ENCODE measurements around the gene ZNF862. TPM values are rescaled to one million over a fixed set of nuclear protein-coding genes. Genes with fewer than 3 reads are reported as not detected.

ZNF862 gene
- total and polyA plus RNA-seq, 2 of the 13 experiments (the other 11 are each of a cell fraction or from before 2014, with no cell fraction given): 0.89 to 2.0 TPM

DNA sequence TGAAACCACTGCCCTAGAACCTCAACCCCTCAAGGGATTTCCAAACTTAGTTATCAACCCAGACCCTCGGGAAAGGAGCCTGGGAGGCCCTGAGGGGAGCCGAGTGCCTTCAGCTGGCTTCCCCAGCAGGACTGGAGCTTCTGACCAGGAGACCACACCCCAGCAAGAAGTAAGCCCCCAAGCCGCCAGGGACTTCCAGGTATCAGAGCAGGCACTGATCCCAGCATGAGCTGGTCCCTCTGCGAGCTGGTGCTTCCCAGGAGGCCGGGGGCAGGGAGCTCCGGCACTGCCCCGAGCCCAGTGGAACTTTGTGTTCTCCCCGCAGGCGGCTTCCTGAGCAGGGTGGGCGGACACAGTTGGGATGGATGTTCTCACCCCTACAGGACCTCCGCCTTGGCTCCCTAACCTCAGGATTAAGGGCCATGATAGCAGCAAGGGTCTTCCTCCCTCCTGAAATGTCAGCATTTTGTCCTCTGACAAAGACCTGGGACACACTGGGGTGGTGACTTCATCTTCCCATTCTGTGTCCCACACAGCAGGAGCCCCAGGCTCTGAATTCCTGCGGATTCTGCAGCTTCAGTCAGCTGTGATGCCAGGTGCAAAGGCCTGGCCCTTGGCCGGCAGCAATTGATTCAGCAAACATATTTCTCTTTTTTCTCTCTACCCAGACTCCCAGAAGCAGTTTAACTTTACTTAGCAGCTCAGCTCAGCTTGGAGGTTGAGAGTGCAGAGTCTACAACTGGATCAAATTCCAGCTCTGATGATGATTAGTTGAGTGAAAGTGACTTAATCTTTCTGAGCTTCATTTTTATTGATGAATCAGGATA lies 47.2 kb downstream of the ZNF862 start (continued):
- TF ChIP-seq ZFP91 (CRISPR knock-in tag; IDR thresholded peaks at IDR 0.05; ENCODE audit: borderline replicate concordance): peak; percentile 23; the same call in 1 of the 2 replicates
- TF ChIP-seq ZSCAN25 (CRISPR knock-in tag; IDR thresholded peaks at IDR 0.05): no peak
- TF ChIP-seq MXD4 (CRISPR knock-in tag; IDR thresholded peaks at IDR 0.05): no peak
- TF ChIP-seq DNMT3B (CRISPR knock-in tag; conservative IDR thresholded peaks at IDR 0.05): no peak
- peak; percentile 62; the same call in 1 of the 2 replicates for TF ChIP-seq REPIN1 (CRISPR knock-in tag; IDR thresholded peaks at IDR 0.05; ENCODE audit: borderline replicate concordance, low read depth)
- TF ChIP-seq PHF8 (CRISPR knock-in tag; IDR thresholded peaks at IDR 0.05): 0 out of 2 replicates have a peak, but pooled peaks have one; percentile 19
- TF ChIP-seq CENPT (CRISPR knock-in tag; IDR thresholded peaks at IDR 0.05; ENCODE audit: low read depth): no peak
- no peak for TF ChIP-seq ZIK1 (CRISPR knock-in tag; IDR thresholded peaks at IDR 0.05; ENCODE audit: borderline replicate concordance, low read depth)
- TF ChIP-seq ZNF124 (CRISPR knock-in tag; IDR thresholded peaks at IDR 0.05): 0 out of 2 replicates have a peak, but pooled peaks have one; percentile 25
- no peak for TF ChIP-seq SYNCRIP (IDR thresholded peaks at IDR 0.05; ENCODE audit: insufficient read depth, low read depth, low read length)
- TF ChIP-seq, protein P1, sequence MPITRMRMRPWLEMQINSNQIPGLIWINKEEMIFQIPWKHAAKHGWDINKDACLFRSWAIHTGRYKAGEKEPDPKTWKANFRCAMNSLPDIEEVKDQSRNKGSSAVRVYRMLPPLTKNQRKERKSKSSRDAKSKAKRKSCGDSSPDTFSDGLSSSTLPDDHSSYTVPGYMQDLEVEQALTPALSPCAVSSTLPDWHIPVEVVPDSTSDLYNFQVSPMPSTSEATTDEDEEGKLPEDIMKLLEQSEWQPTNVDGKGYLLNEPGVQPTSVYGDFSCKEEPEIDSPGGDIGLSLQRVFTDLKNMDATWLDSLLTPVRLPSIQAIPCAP (CRISPR knock-in tag; IDR thresholded peaks at IDR 0.05; ENCODE audit: low read depth): no peak
- no peak for TF ChIP-seq ZFP90 (CRISPR knock-in tag; IDR thresholded peaks at IDR 0.05; ENCODE audit: borderline replicate concordance)
- no peak for TF ChIP-seq ZNF549 (CRISPR knock-in tag; IDR thresholded peaks at IDR 0.05)
- no peak for TF ChIP-seq CCDC6 (CRISPR knock-in tag; IDR thresholded peaks at IDR 0.05)
- TF ChIP-seq, protein P2, sequence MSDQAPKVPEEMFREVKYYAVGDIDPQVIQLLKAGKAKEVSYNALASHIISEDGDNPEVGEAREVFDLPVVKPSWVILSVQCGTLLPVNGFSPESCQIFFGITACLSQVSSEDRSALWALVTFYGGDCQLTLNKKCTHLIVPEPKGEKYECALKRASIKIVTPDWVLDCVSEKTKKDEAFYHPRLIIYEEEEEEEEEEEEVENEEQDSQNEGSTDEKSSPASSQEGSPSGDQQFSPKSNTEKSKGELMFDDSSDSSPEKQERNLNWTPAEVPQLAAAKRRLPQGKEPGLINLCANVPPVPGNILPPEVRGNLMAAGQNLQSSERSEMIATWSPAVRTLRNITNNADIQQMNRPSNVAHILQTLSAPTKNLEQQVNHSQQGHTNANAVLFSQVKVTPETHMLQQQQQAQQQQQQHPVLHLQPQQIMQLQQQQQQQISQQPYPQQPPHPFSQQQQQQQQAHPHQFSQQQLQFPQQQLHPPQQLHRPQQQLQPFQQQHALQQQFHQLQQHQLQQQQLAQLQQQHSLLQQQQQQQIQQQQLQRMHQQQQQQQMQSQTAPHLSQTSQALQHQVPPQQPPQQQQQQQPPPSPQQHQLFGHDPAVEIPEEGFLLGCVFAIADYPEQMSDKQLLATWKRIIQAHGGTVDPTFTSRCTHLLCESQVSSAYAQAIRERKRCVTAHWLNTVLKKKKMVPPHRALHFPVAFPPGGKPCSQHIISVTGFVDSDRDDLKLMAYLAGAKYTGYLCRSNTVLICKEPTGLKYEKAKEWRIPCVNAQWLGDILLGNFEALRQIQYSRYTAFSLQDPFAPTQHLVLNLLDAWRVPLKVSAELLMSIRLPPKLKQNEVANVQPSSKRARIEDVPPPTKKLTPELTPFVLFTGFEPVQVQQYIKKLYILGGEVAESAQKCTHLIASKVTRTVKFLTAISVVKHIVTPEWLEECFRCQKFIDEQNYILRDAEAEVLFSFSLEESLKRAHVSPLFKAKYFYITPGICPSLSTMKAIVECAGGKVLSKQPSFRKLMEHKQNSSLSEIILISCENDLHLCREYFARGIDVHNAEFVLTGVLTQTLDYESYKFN (CRISPR knock-in tag; conservative IDR thresholded peaks at IDR 0.05): peak; percentile 82
- TF ChIP-seq, protein P3, sequence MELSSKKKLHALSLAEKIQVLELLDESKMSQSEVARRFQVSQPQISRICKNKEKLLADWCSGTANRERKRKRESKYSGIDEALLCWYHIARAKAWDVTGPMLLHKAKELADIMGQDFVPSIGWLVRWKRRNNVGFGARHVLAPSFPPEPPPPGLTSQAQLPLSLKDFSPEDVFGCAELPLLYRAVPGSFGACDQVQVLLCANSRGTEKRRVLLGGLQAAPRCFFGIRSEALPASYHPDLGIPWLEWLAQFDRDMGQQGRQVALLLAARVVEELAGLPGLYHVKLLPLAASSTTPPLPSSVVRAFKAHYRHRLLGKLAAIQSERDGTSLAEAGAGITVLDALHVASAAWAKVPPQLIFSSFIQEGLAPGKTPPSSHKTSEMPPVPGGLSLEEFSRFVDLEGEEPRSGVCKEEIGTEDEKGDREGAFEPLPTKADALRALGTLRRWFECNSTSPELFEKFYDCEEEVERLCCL (CRISPR knock-in tag; IDR thresholded peaks at IDR 0.05; ENCODE audit: borderline replicate concordance): no peak
- no peak for TF ChIP-seq FLYWCH1 (CRISPR knock-in tag; IDR thresholded peaks at IDR 0.05)
- TF ChIP-seq ZNF615 (CRISPR knock-in tag; IDR thresholded peaks at IDR 0.05; ENCODE audit: borderline replicate concordance): no peak
- no peak for TF ChIP-seq KDM5A (IDR thresholded peaks at IDR 0.05; ENCODE audit: borderline replicate concordance, low read length)
- no peak for TF ChIP-seq ZBTB1 (CRISPR knock-in tag; IDR thresholded peaks at IDR 0.05; ENCODE audit: borderline replicate concordance)
- no peak for TF ChIP-seq SOX6 (IDR thresholded peaks at IDR 0.05)
- TF ChIP-seq SOX6 (CRISPR knock-in tag; IDR thresholded peaks at IDR 0.05): peak; percentile 66
- TF ChIP-seq SRY (CRISPR knock-in tag; IDR thresholded peaks at IDR 0.05): no peak
